Measurements from ENCODE around the gene CDK14.

CDK14 gene

GRCh38 chr7:91098566-91098965 lies 502.4 kb downstream of the CDK14 start:
- no peak overlapping the region for H2AFZ ChIP-seq (ENCODE audit: low read depth, low read length)
- ATAC-seq (ENCODE audit: insufficient read depth, low read depth) (no peak), DNase-seq (no peak)
- H3K9me3 ChIP-seq (ENCODE audit: insufficient read depth, low read length, severe bottlenecking), result no peaks in the 10 kb centered on the region
- H3K27ac ChIP-seq (ENCODE audit: low read length), result no peak overlapping the region
- no peak overlapping the region for H3K4me2 ChIP-seq (ENCODE audit: insufficient read depth, low read length)
- no peaks in the 10 kb centered on the region for H3K4me1 ChIP-seq (ENCODE audit: insufficient read depth, low read length)
- no peaks in the 10 kb centered on the region for H4K20me1 ChIP-seq (ENCODE audit: insufficient read depth, low read length)
- H3K4me3 ChIP-seq (ENCODE audit: low read depth in 1 of 2, low read length in 2 of 2), result no peak overlapping the region
- H3K36me3 ChIP-seq (ENCODE audit: insufficient read depth, low read length), result no peaks in the 10 kb centered on the region
- no peaks in the 10 kb centered on the region for H3K27me3 ChIP-seq (ENCODE audit: insufficient read depth, low read length, poor library complexity)
- no peaks in the 10 kb centered on the region for H3K79me2 ChIP-seq (ENCODE audit: insufficient read depth, low read length)
- TF ChIP-seq EZH2 (IDR thresholded peaks at IDR 0.05; ENCODE audit: borderline replicate concordance, low read depth, low read length, severe bottlenecking) (no peak), CTCF (IDR thresholded peaks at IDR 0.05; ENCODE audit: borderline replicate concordance, extremely low read depth, low read length, poor library complexity, severe bottlenecking) (no peak)
- H3K9ac ChIP-seq (ENCODE audit: low read depth, low read length), result no peak overlapping the region

GRCh38 chr7:91103363-91103762 lies 507.2 kb downstream of the CDK14 start:
- H3K27ac ChIP-seq (ENCODE audit: low read length), result no peak overlapping the region
- TF ChIP-seq CTCF (IDR thresholded peaks at IDR 0.05; ENCODE audit: borderline replicate concordance, extremely low read depth, low read length, poor library complexity, severe bottlenecking), result no peak
- no peak for TF ChIP-seq EZH2 (IDR thresholded peaks at IDR 0.05; ENCODE audit: borderline replicate concordance, low read depth, low read length, severe bottlenecking)
- no peak overlapping the region for H3K4me2 ChIP-seq (ENCODE audit: insufficient read depth, low read length)
- no peaks in the 10 kb centered on the region for H3K27me3 ChIP-seq (ENCODE audit: insufficient read depth, low read length, poor library complexity)
- no peak overlapping the region for H3K4me3 ChIP-seq (ENCODE audit: low read depth in 1 of 2, low read length in 2 of 2)
- no peak overlapping the region for H2AFZ ChIP-seq (ENCODE audit: low read depth, low read length)
- no peaks in the 10 kb centered on the region for H3K9me3 ChIP-seq (ENCODE audit: insufficient read depth, low read length, severe bottlenecking)
- H3K9ac ChIP-seq (ENCODE audit: low read depth, low read length), result no peak overlapping the region
- no peaks in the 10 kb centered on the region for H3K36me3 ChIP-seq (ENCODE audit: insufficient read depth, low read length)
- no peaks in the 10 kb centered on the region for H4K20me1 ChIP-seq (ENCODE audit: insufficient read depth, low read length)
- H3K79me2 ChIP-seq (ENCODE audit: insufficient read depth, low read length), result no peaks in the 10 kb centered on the region
- H3K4me1 ChIP-seq (ENCODE audit: insufficient read depth, low read length), result no peaks in the 10 kb centered on the region
- no peak for ATAC-seq (ENCODE audit: insufficient read depth, low read depth)
- no peak for DNase-seq

DNA sequence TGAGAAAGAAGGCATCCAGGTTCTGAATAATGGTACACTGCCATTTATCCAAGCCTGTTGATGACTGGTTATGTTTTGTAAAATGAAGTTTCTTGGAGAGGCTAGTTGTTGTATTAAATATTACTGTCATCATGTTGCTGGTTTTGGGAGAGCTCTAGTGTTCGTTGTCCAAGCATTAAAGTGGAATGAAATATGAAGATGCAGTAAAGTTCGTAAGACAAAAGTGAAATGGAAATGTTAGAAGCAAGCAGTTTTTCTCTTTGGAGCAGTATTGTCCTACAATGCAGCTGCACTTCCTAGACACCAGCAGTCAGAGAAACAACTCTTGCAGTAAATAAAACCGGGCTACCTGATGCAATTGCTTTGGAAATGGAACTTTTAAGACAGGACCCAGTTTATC lies 511.3 kb downstream of the CDK14 start:
- TF ChIP-seq CTCF (IDR thresholded peaks at IDR 0.05; ENCODE audit: borderline replicate concordance, extremely low read depth, low read length, poor library complexity, severe bottlenecking), result no peak
- TF ChIP-seq EZH2 (IDR thresholded peaks at IDR 0.05; ENCODE audit: borderline replicate concordance, low read depth, low read length, severe bottlenecking), result no peak
- Histone ChIP-seq H3K4me2 (ENCODE audit: insufficient read depth, low read length) (no peak overlapping the region), H3K79me2 (ENCODE audit: insufficient read depth, low read length) (no peaks in the 10 kb centered on the region), H3K4me1 (ENCODE audit: insufficient read depth, low read length) (no peaks in the 10 kb centered on the region), H4K20me1 (ENCODE audit: insufficient read depth, low read length) (no peaks in the 10 kb centered on the region), H3K36me3 (ENCODE audit: insufficient read depth, low read length) (no peaks in the 10 kb centered on the region), H3K9me3 (ENCODE audit: insufficient read depth, low read length, severe bottlenecking) (no peaks in the 10 kb centered on the region), H3K27ac (ENCODE audit: low read length) (no peak overlapping the region), H3K27me3 (ENCODE audit: insufficient read depth, low read length, poor library complexity) (no peaks in the 10 kb centered on the region), H3K9ac (ENCODE audit: low read depth, low read length) (no peak overlapping the region), H3K4me3 (ENCODE audit: low read depth in 1 of 2, low read length in 2 of 2) (no peak overlapping the region), H2AFZ (ENCODE audit: low read depth, low read length) (no peak overlapping the region)
- ATAC-seq (ENCODE audit: insufficient read depth, low read depth) (no peak), DNase-seq (no peak)

GRCh38 chr7:91109200-91109599 lies 513.1 kb downstream of the CDK14 start:
- Histone ChIP-seq H4K20me1 (ENCODE audit: insufficient read depth, low read length) (no peaks in the 10 kb centered on the region), H3K4me1 (ENCODE audit: insufficient read depth, low read length) (no peaks in the 10 kb centered on the region), H3K36me3 (ENCODE audit: insufficient read depth, low read length) (no peaks in the 10 kb centered on the region), H3K27ac (ENCODE audit: low read length) (no peak overlapping the region), H3K9ac (ENCODE audit: low read depth, low read length) (no peak overlapping the region), H3K9me3 (ENCODE audit: insufficient read depth, low read length, severe bottlenecking) (no peaks in the 10 kb centered on the region), H3K4me2 (ENCODE audit: insufficient read depth, low read length) (no peak overlapping the region), H3K79me2 (ENCODE audit: insufficient read depth, low read length) (no peaks in the 10 kb centered on the region), H3K4me3 (ENCODE audit: low read depth in 1 of 2, low read length in 2 of 2) (no peak overlapping the region), H3K27me3 (ENCODE audit: insufficient read depth, low read length, poor library complexity) (no peaks in the 10 kb centered on the region), H2AFZ (ENCODE audit: low read depth, low read length) (no peak overlapping the region)
- no peak for TF ChIP-seq CTCF (IDR thresholded peaks at IDR 0.05; ENCODE audit: borderline replicate concordance, extremely low read depth, low read length, poor library complexity, severe bottlenecking)
- TF ChIP-seq EZH2 (IDR thresholded peaks at IDR 0.05; ENCODE audit: borderline replicate concordance, low read depth, low read length, severe bottlenecking), result no peak
- DNase-seq (no peak), ATAC-seq (ENCODE audit: insufficient read depth, low read depth) (no peak)

Data from DND-41 (cell line).